IMR-90 (cell line): Measurements from ENCODE around the gene UPB1. TPM values are rescaled to one million over a fixed set of nuclear protein-coding genes. Genes with fewer than 3 reads are reported as not detected.

Experiments used
- ATAC-seq: fragments of 200-7000 bp; cut with Tn5 transposase; 2 replicates; pipeline ENCODE4 v1.9.1; 2020; ENCODE audit warnings: low read depth, mild to moderate bottlenecking, moderate library complexity
- BruUV-seq: library from RNA; stranded (reverse); fragments of 400-500 nt; replicated peaks from 2 replicates; lab custom pipeline; 2021; lab: Mats Ljungman, UMichigan
- CTCF ChIA-PET: fragments of 300-600 bp; formaldehyde crosslinking; extraction: SDS; loops from one replicate; lab custom pipeline; 2021; ENCODE audit warnings: antibody characterized with exemption; lab: Yijun Ruan, JAX
- POLR2A ChIA-PET: fragments of 300-600 bp; sonication (Branson Sonifier 250); formaldehyde crosslinking; loops from one replicate; lab custom pipeline; 2022; ENCODE audit warnings: antibody characterized with exemption; ENCODE audit not compliant: unreplicated experiment; lab: Charles Lee
- DNase-seq: peaks from one replicate; pipeline ENCODE4 v3.0.0; 2013
- H2AFZ ChIP-seq: replicated peaks from 2 replicates; pipeline ENCODE3; 2013; ENCODE audit warnings: low read length, mild to moderate bottlenecking; ENCODE audit not compliant: poor library complexity
- H2AK5ac ChIP-seq: 2 replicates; pipeline ENCODE4 v1.6.1; 2013; ENCODE audit warnings: low read depth, low read length, inconsistent platforms
- H2AK9ac ChIP-seq: replicated peaks from 2 replicates; pipeline ENCODE3; 2013; ENCODE audit warnings: mild to moderate bottlenecking, low read depth, low read length, moderate library complexity; ENCODE audit not compliant: poor library complexity
- H2BK120ac ChIP-seq: 2 replicates; pipeline ENCODE4 v1.6.1; 2013; ENCODE audit warnings: low read depth, low read length, inconsistent platforms
- H2BK15ac ChIP-seq: 3 replicates; pipeline ENCODE4 v1.6.1; 2013; ENCODE audit warnings: low read depth, low read length, inconsistent platforms
- H2BK20ac ChIP-seq: 2 replicates; pipeline ENCODE4 v1.6.1; 2013; ENCODE audit warnings: low read depth, mild to moderate bottlenecking, inconsistent platforms, low read length, moderate library complexity
- H2BK5ac ChIP-seq: 2 replicates; pipeline ENCODE4 v1.6.1; 2013; ENCODE audit warnings: mild to moderate bottlenecking, low read depth, low read length, inconsistent platforms; ENCODE audit not compliant: poor library complexity, severe bottlenecking
- H3K14ac ChIP-seq: replicated peaks from 2 replicates; pipeline ENCODE4 v1.6.1; 2013; ENCODE audit warnings: low read depth, low read length, inconsistent platforms
- H3K18ac ChIP-seq: 2 replicates; pipeline ENCODE4 v1.6.1; 2013; ENCODE audit warnings: low read depth, low read length, control low read depth
- H3K23ac ChIP-seq: 2 replicates; pipeline ENCODE4 v1.6.1; 2013; ENCODE audit warnings: low read depth, low read length, inconsistent platforms
- H3K27ac ChIP-seq: 2 replicates; pipeline ENCODE4 v1.5.1; 2013; ENCODE audit warnings: mild to moderate bottlenecking, control low read depth, low read length; ENCODE audit not compliant: insufficient read depth
- H3K27me3 ChIP-seq: 2 replicates; pipeline ENCODE4 v1.6.1; 2013; ENCODE audit warnings: low read length; ENCODE audit not compliant: control insufficient read depth, insufficient read depth
- H3K36me3 ChIP-seq: 2 replicates; pipeline ENCODE4 v1.6.1; 2013; ENCODE audit warnings: low read length, mixed read lengths; ENCODE audit not compliant: control insufficient read depth, insufficient read depth
- H3K4ac ChIP-seq: 2 replicates; pipeline ENCODE4 v1.6.1; 2013; ENCODE audit warnings: low read depth, low read length, inconsistent platforms
- H3K4me1 ChIP-seq: 2 replicates; pipeline ENCODE4 v1.6.1; 2013; ENCODE audit warnings: low read length, mixed read lengths; ENCODE audit not compliant: control insufficient read depth, insufficient read depth
- H3K4me2 ChIP-seq: 2 replicates; pipeline ENCODE4 v1.6.1; 2013; ENCODE audit warnings: low read depth, mild to moderate bottlenecking, control low read depth, low read length, moderate library complexity
- H3K4me3 ChIP-seq: 2 replicates; pipeline ENCODE4 v1.5.1; 2013; ENCODE audit warnings: low read depth, mild to moderate bottlenecking, control low read depth, low read length, moderate library complexity; ENCODE audit not compliant: insufficient read depth
- H3K56ac ChIP-seq: 2 replicates; pipeline ENCODE4 v1.6.1; 2013; ENCODE audit warnings: low read length, inconsistent platforms; ENCODE audit not compliant: insufficient read depth; ENCODE audit errors: extremely low read depth
- H3K79me1 ChIP-seq, 2 experiments: 2 replicates each; pipeline ENCODE4 v1.6.1; 2013; ENCODE audit warnings: low read length in 2 of 2, inconsistent platforms in 1 of 2, low read depth in 1 of 2
- H3K9ac ChIP-seq: 2 replicates; pipeline ENCODE4 v1.6.1; 2013; ENCODE audit warnings: low read depth, low read length, control low read depth
- H3K9me1 ChIP-seq: 2 replicates; pipeline ENCODE4 v1.6.1; 2013; ENCODE audit warnings: low read length, inconsistent platforms; ENCODE audit not compliant: insufficient read depth
- H3K9me3 ChIP-seq: 2 replicates; pipeline ENCODE4 v1.6.1; 2013; ENCODE audit warnings: low read length; ENCODE audit not compliant: control insufficient read depth, insufficient read depth
- H4K20me1 ChIP-seq: 2 replicates; pipeline ENCODE4 v1.6.1; 2013; ENCODE audit warnings: low read length, inconsistent platforms; ENCODE audit not compliant: insufficient read depth
- H4K5ac ChIP-seq: 2 replicates; pipeline ENCODE4 v1.6.1; 2013; ENCODE audit warnings: mild to moderate bottlenecking, low read depth, low read length, control low read depth
- H4K8ac ChIP-seq, 2 experiments: 2 replicates each; pipeline ENCODE4 v1.6.1; 2013; ENCODE audit warnings: low read depth in 2 of 2, low read length in 2 of 2, control low read depth in 1 of 2, inconsistent platforms in 1 of 2
- H4K91ac ChIP-seq: 2 replicates; pipeline ENCODE4 v1.6.1; 2013; ENCODE audit warnings: low read depth, low read length, inconsistent platforms; ENCODE audit not compliant: insufficient read depth
- BHLHE40 ChIP-seq: fragments of 150-350 bp; IDR thresholded peaks from 2 replicates; pipeline ENCODE4 v1.6.1; 2016; ENCODE audit warnings: mild to moderate bottlenecking, low read depth, low read length
- CEBPB ChIP-seq: IDR thresholded peaks from 2 replicates; pipeline ENCODE4 v1.6.1; 2012; ENCODE audit warnings: low read depth, low read length, improper control_type of control experiment
- CHD1 ChIP-seq: IDR thresholded peaks from 2 replicates; pipeline ENCODE4 v1.6.1; 2012; ENCODE audit warnings: low read depth, low read length, improper control_type of control experiment
- CTCF ChIP-seq: conservative IDR thresholded peaks from 2 replicates; pipeline ENCODE4 v1.5.1; 2012; ENCODE audit warnings: mild to moderate bottlenecking, low read depth, low read length, improper control_type of control experiment
- ELK1 ChIP-seq: fragments of 150-350 bp; IDR thresholded peaks from 2 replicates; pipeline ENCODE4 v1.6.1; 2016; ENCODE audit warnings: low read depth, mild to moderate bottlenecking, low read length, moderate library complexity, borderline replicate concordance
- FOS ChIP-seq: fragments of 150-350 bp; IDR thresholded peaks from 2 replicates; pipeline ENCODE4 v1.6.1; 2016; ENCODE audit warnings: low read depth, low read length
- MAFK ChIP-seq: IDR thresholded peaks from 2 replicates; pipeline ENCODE4 v1.6.1; 2012; ENCODE audit warnings: low read depth, low read length, improper control_type of control experiment
- NFE2L2 ChIP-seq: fragments of 150-350 bp; IDR thresholded peaks from 2 replicates; pipeline ENCODE4 v1.6.1; 2016; ENCODE audit warnings: low read depth, mild to moderate bottlenecking, low read length
- RAD21 ChIP-seq: IDR thresholded peaks from 2 replicates; pipeline ENCODE4 v1.6.1; 2012; ENCODE audit warnings: low read length, improper control_type of control experiment
- RCOR1 ChIP-seq: IDR thresholded peaks from 2 replicates; pipeline ENCODE4 v1.6.1; 2012; ENCODE audit warnings: mild to moderate bottlenecking, low read length, improper control_type of control experiment; ENCODE audit not compliant: insufficient replicate concordance
- RFX5 ChIP-seq: IDR thresholded peaks from 2 replicates; pipeline ENCODE4 v1.8.0; 2012; ENCODE audit warnings: low read depth, mild to moderate bottlenecking, low read length, moderate library complexity
- SMC3 ChIP-seq: fragments of 150-350 bp; IDR thresholded peaks from 2 replicates; pipeline ENCODE4 v1.6.1; 2016; ENCODE audit warnings: low read depth, mild to moderate bottlenecking, antibody characterized with exemption, low read length, moderate library complexity
- USF2 ChIP-seq: fragments of 150-350 bp; IDR thresholded peaks from 2 replicates; pipeline ENCODE4 v1.6.1; 2017; ENCODE audit warnings: mild to moderate bottlenecking, antibody characterized with exemption, low read length, low read depth
- WGBS, 2 experiments: methylation state at CpG; one replicate each; pipeline versions ENCODE4 v1.1.5 to v1.1.7; 2013; ENCODE audit warnings: missing lambda C conversion rate in 2 of 2; ENCODE audit not compliant: insufficient read length in 1 of 2; ENCODE audit errors: extremely low coverage in 2 of 2; 5-methylcytosine and 5-hydroxymethylcytosine counted together
- dilution Hi-C: fragments of 300-500 bp; cut with HindIII; formaldehyde crosslinking; loops from one replicate; pipeline ENCODE4 v1.14.3; 2018; ENCODE audit warnings: low sequenced_read_pairs; ENCODE audit not compliant: unreplicated experiment
- in situ Hi-C: fragments of 300-500 bp; cut with MboI; formaldehyde crosslinking; loops from 3 replicates; pipeline ENCODE4 v1.14.3; 2019; ENCODE audit warnings: low sequenced_read_pairs, inconsistent platforms, mixed read lengths
- intact Hi-C: fragments of 100-400 bp; cut with micrococcal nuclease; formaldehyde crosslinking; loops from 2 replicates; pipeline ENCODE4 v1.10.0; 2022
- polyA plus RNA-seq, 3 experiments: library from polyadenylated mRNA; depleted of rRNA; stranded (reverse); fragments of >200 nt; gene quantifications; 2 replicates each; pipeline ENCODE4 v1.2.3, GENCODE V29; 2012; ENCODE audit warnings: low replicate concordance in 1 of 3
- total RNA-seq: library from RNA; depleted of rRNA; stranded (reverse); fragments of >200 nt; gene quantifications from 2 replicates; pipeline ENCODE4 v1.2.3, GENCODE V29; 2012

UPB1 gene
- total and polyA plus RNA-seq, 2 of the 4 experiments (the other 2 are of a cell fraction): under 0.01 to 0.02 TPM

DNA sequence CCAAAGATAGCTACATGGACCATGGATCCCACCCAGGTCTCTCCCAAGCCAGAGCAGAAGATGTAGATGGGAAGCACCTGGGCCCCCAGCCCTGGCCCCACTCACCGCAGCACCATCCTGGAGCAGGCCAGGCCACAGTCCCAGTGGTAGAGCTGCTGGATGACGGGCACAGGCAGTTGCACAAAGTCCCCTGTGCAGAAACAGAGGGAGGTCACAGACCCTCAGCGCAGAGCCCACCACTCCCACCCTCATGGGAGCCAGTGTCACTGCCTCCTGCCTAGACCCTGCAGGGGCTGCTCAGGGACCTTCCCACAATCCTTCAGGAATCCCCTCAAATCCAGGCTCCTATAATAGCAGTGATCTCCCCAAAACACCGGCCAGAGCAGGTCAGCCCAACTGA lies 53.7 kb downstream of the UPB1 start:
- no peak overlapping the region for H4K5ac ChIP-seq
- H2AK9ac ChIP-seq: no peak overlapping the region
- peaks cover 8% of the 10 kb centered on the region for H3K4me1 ChIP-seq
- POLR2A ChIA-PET: no interaction called here
- peaks cover 23% of the 10 kb centered on the region for H3K9me1 ChIP-seq
- no peak overlapping the region for H2BK120ac ChIP-seq
- H2AK5ac ChIP-seq: no peak overlapping the region
- H3K36me3 ChIP-seq: peaks cover 35% of the 10 kb centered on the region
- no peak overlapping the region for H4K91ac ChIP-seq
- H2BK15ac ChIP-seq: no peak overlapping the region
- H3K18ac ChIP-seq: no peak overlapping the region
- ATAC-seq (no peak), DNase-seq (no peak)
- no peak overlapping the region for H2AFZ ChIP-seq
- H3K14ac ChIP-seq: no peak overlapping the region
- CTCF ChIA-PET: no interaction called here
- 100% methylated on average over 2 of the region's 4 CpGs; no CpG with 5 or more reads in 1 of the 2 experiments for WGBS, 2 experiments
- dilution Hi-C loops: no loop called here
- no TSS peak for BruUV-seq
- in situ Hi-C loops: no loop called here
- no peak overlapping the region for H3K56ac ChIP-seq
- peaks cover 32 to 86% of the 10 kb centered on the region in 2 experiments for H3K79me1 ChIP-seq
- peaks cover 45% of the 10 kb centered on the region for H4K20me1 ChIP-seq
- no peak overlapping the region for H3K4me2 ChIP-seq
- no peak overlapping the region for H4K8ac ChIP-seq
- H3K9ac ChIP-seq: no peak overlapping the region
- H2BK5ac ChIP-seq: no peak overlapping the region
- no peaks in the 10 kb centered on the region for H3K27me3 ChIP-seq
- TF ChIP-seq CHD1 (no peak), ELK1 (no peak), SMC3 (no peak), RFX5 (no peak), CEBPB (no peak), CTCF (no peak), RCOR1 (no peak), FOS (no peak), BHLHE40 (no peak), MAFK (no peak), NFE2L2 (no peak), USF2 (no peak), RAD21 (no peak)
- H3K23ac ChIP-seq: no peak overlapping the region
- H3K27ac ChIP-seq: no peak overlapping the region
- H3K9me3 ChIP-seq: no peaks in the 10 kb centered on the region
- no peak overlapping the region for H2BK20ac ChIP-seq
- H3K4me3 ChIP-seq: no peak overlapping the region
- H3K4ac ChIP-seq: no peak overlapping the region
- intact Hi-C loops: no loop called here
